Transverse colon (tissue), 4 donors: ENCODE results near the gene ARIH2. TPM values are rescaled to one million over a fixed set of nuclear protein-coding genes. Genes with fewer than 3 reads are reported as not detected.

Experiments
- DNase-seq: peaks from one replicate; pipeline ENCODE4 v3.0.0-alpha.2; 2019
- H3K27ac ChIP-seq, 4 donors: fragments of 200-600 bp; sonication (generic); 2 replicates each; pipeline ENCODE4 v1.5.1; 2016 to 2018; ENCODE audit warnings: inconsistent platforms in 4 of 4
- H3K27me3 ChIP-seq: fragments of 200-600 bp; sonication (generic); 2 replicates; pipeline ENCODE4 v1.5.1; 2017; ENCODE audit warnings: inconsistent platforms
- H3K36me3 ChIP-seq, 4 donors: fragments of 200-600 bp; sonication (generic); 2 replicates each; pipeline ENCODE4 v1.5.1; 2017 to 2019; ENCODE audit warnings: inconsistent platforms in 4 of 4
- H3K4me1 ChIP-seq, 4 donors: fragments of 200-600 bp; sonication (generic); 2 replicates each; pipeline ENCODE4 v1.5.1; 2017 to 2020; ENCODE audit warnings: inconsistent platforms in 4 of 4
- H3K4me3 ChIP-seq, 4 donors: fragments of 200-600 bp; sonication (generic); 1 replicate in 1 of 4; 2 replicates in 3 of 4; pipeline versions ENCODE4 v1.5.1 to v1.6.1; 2017 to 2019; ENCODE audit warnings: inconsistent platforms in 4 of 4
- H3K9me3 ChIP-seq, 2 donors: fragments of 200-600 bp; sonication (generic); 2 replicates each; pipeline ENCODE4 v1.5.1; 2017 to 2019; ENCODE audit warnings: inconsistent platforms in 2 of 2
- EP300 ChIP-seq: sonication (generic); formaldehyde crosslinking; IDR thresholded peaks from one replicate; pipeline ENCODE4 v1.6.1; 2017; ENCODE audit warnings: antibody characterized with exemption, low read depth
- POLR2A ChIP-seq: fragments of 450-650 bp; IDR thresholded peaks from one replicate; pipeline ENCODE4 v1.6.1; 2016; ENCODE audit warnings: antibody characterized with exemption, mild to moderate bottlenecking, moderate library complexity
- POLR2AphosphoS5 ChIP-seq, 3 donors: sonication (generic); formaldehyde crosslinking; IDR thresholded peaks; one replicate each; pipeline ENCODE4 v1.6.1; 2016; ENCODE audit warnings: antibody characterized with exemption in 3 of 3
- WGBS, 2 donors: methylation state at CpG; one replicate each; pipeline ENCODE4 v1.1.5; 2018; ENCODE audit warnings: low coverage in 1 of 2; 5-methylcytosine and 5-hydroxymethylcytosine counted together
- in situ Hi-C, 4 donors: fragments of 200-750 bp; cut with MboI; loops; one replicate each; pipeline versions ENCODE4 v1.15.0 to v1.15.1; 2017; ENCODE audit warnings: low sequenced_read_pairs in 3 of 4, low pct_ligation_motif_present in 1 of 4, low pct_unique_long_range_greater_than_20kb in 1 of 4
- intact Hi-C: fragments of 100-400 bp; cut with DNase I; formaldehyde crosslinking; loops from one replicate; pipeline ENCODE4 v1.15.1; 2023; ENCODE audit warnings: low total_unique reads
- total RNA-seq, 4 donors: library from RNA; depleted of rRNA; stranded (reverse); fragments of >200 nt; gene quantifications; one replicate each; pipeline ENCODE4 v1.1.0, GENCODE V29; 2016
- TF ChIP-seq, protein P1 (sequence below), 5 experiments: fragments of 200-600 bp in 3 of 5; fragments of 450-650 bp in 2 of 5; sonication (generic) in 3 of 5; IDR thresholded peaks; 1 replicate in 2 of 5; 2 replicates in 3 of 5; pipeline ENCODE4 v1.5.1; 2016 to 2017; ENCODE audit warnings: antibody characterized with exemption in 5 of 5, inconsistent platforms in 3 of 5, mild to moderate bottlenecking in 2 of 5, moderate library complexity in 1 of 5

Gene ARIH2
- total RNA-seq, 4 donors from 2014 or later, result 82.6 to 269 (median 115) TPM

DNA sequence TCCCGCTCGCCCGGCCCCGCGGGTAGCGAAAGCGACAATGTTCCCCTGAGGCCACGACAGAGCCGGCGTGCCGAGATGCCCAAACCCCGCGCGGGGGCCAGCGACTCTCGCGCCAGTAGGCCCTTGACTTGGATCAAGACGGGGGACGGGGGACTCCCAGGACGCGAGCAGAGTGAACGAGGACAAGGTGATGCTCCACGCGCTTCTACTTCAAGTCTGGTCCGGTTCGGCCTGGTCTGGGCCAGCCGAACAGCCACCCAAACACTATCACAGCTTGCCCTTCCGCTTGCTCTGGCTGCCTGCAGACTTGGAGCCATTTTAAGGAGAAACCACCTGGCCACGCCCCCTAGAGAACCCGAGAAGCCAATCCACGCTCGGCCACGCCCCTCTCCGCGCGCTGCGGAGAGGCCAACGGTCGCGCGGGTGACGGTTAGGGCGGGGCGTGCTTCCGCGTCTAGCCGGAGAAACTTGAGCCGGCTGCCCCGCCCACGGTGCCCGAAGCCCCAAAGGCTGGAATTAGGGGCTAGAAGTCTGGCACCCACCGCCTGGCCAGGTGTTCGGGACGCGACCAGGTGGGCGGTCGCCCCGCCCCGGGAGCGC, 102.7 kb downstream of the ARIH2 start:
- peak overlapping the region; percentile 99 to 100 (median 100) for H3K27ac ChIP-seq
- TF ChIP-seq POLR2AphosphoS5 (IDR thresholded peaks at IDR 0.05) (peak; percentile 99 to 100 (median 99)), POLR2A (peak; percentile 100), EP300 (peak; percentile 92)
- TF ChIP-seq, protein P1, sequence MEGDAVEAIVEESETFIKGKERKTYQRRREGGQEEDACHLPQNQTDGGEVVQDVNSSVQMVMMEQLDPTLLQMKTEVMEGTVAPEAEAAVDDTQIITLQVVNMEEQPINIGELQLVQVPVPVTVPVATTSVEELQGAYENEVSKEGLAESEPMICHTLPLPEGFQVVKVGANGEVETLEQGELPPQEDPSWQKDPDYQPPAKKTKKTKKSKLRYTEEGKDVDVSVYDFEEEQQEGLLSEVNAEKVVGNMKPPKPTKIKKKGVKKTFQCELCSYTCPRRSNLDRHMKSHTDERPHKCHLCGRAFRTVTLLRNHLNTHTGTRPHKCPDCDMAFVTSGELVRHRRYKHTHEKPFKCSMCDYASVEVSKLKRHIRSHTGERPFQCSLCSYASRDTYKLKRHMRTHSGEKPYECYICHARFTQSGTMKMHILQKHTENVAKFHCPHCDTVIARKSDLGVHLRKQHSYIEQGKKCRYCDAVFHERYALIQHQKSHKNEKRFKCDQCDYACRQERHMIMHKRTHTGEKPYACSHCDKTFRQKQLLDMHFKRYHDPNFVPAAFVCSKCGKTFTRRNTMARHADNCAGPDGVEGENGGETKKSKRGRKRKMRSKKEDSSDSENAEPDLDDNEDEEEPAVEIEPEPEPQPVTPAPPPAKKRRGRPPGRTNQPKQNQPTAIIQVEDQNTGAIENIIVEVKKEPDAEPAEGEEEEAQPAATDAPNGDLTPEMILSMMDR (IDR thresholded peaks at IDR 0.05), result no peak
- in situ Hi-C loops (no loop called here), intact Hi-C loops (no loop called here)
- WGBS, 2 donors, result 1% methylated on average over 47 of the region's 60 CpGs; no CpG with 5 or more reads in 1 of the 2 donors
- H3K27me3 ChIP-seq, result no peaks in the 10 kb centered on the region
- H3K9me3 ChIP-seq, result no peaks in the 10 kb centered on the region
- peak; percentile 100 for DNase-seq
- peaks cover 19 to 52% (median 37%) of the 10 kb centered on the region in 4 donors for H3K4me1 ChIP-seq
- H3K4me3 ChIP-seq, result peak overlapping the region; percentile 70 to 93 (median 82)
- peaks cover 0 to 23% (median 0%) of the 10 kb centered on the region in 4 donors for H3K36me3 ChIP-seq

DNA sequence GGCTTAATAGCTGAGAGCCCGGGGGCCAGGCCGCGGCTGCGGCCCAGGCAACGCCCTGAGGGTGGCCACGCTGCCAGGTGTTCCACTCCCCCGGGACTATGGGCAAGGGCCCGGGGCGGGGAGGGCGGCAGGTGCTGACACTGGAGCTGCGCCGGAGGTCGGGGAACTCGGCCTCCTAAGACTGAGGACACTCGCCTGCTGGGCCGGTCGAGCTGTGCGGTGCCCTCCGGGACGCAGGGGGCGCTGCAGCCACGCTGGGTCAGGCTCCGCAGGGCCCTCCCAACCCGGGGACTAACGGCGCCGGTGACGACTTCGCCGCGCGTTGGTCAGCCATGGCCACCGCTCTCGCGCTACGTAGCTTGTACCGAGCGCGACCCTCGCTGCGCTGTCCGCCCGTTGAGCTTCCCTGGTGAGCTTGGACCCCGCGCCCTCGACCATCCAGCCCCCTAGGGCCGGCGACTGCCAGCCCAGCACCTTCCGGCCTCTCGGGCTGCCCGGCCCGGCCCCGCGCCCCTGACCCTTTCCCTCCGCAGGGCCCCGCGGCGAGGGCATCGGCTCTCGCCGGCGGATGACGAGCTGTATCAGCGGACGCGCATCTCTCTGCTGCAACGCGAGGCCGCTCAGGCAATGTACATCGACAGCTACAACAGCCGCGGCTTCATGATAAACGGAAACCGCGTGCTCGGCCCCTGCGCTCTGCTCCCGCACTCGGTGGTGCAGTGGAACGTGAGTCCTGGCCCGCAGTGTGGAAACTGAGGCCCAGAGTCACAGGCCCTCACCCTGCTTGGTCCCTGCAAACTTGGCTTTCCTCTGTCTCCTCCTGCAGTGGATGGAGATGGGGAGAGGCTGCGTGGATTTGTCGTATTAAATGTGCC, 103.4 kb downstream of the ARIH2 start, which contains the start of gene NDUFAF3:
TSS of gene NDUFAF3 (plus strand) at position 309 of the 875 bp plus-strand sequence. CDS start at position 333, 24 bp downstream.
- in situ Hi-C loops (no loop called here), intact Hi-C loops (no loop called here)
- peak within 1 kb of the TSS; percentile 99 to 100 (median 100) for H3K27ac ChIP-seq
- H3K27me3 ChIP-seq, result no peaks in the 10 kb centered on the region
- H3K4me1 ChIP-seq, result peaks cover 19 to 49% (median 36%) of the 10 kb centered on the region in 4 donors
- TF ChIP-seq POLR2AphosphoS5 (IDR thresholded peaks at IDR 0.05), result peak; percentile 90 to 98 (median 93)
- peak; percentile 79 for TF ChIP-seq POLR2A
- TF ChIP-seq, protein P1 (IDR thresholded peaks at IDR 0.05), result peak; percentile 95 to 100 (median 97)
- no peak for TF ChIP-seq EP300
- WGBS, 2 donors, result 0 to 1% methylated on average over 1 to 65 of the region's 83 CpGs
- DNase-seq, result peak; percentile 95
- peak within 1 kb of the TSS; percentile 70 to 93 (median 82) for H3K4me3 ChIP-seq
- H3K36me3 ChIP-seq, result peaks cover 0 to 23% (median 0%) of the 10 kb centered on the region in 4 donors
- H3K9me3 ChIP-seq, result no peaks in the 10 kb centered on the region

DNA sequence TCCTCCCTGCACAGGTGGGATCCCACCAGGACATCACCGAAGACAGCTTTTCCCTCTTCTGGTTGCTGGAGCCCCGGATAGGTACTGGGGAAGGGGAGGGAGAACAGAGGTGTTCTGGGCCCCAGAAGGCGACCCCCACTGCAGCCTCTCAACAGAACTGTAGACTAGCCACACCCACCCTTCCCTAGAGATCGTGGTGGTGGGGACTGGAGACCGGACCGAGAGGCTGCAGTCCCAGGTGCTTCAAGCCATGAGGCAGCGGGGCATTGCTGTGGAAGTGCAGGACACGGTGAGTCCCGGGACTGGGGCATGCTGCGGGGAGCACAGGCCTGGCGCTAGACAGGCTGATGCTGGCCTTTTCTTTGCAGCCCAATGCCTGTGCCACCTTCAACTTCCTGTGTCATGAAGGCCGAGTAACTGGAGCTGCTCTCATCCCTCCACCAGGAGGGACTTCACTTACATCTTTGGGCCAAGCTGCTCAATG, 104.1 kb downstream of the ARIH2 start:
- peaks cover 0 to 23% (median 0%) of the 10 kb centered on the region in 4 donors for H3K36me3 ChIP-seq
- intact Hi-C loops, result no loop called here
- peaks cover 13 to 43% (median 30%) of the 10 kb centered on the region in 4 donors for H3K4me1 ChIP-seq
- H3K27me3 ChIP-seq, result no peaks in the 10 kb centered on the region
- DNase-seq, result no peak
- peak overlapping the region; percentile 99 to 100 (median 100) for H3K27ac ChIP-seq
- WGBS, 2 donors, result 0 to 16% methylated on average over 1 to 12 of the region's 12 CpGs
- peak overlapping the region; percentile 70 to 93 (median 82) for H3K4me3 ChIP-seq
- H3K9me3 ChIP-seq, result no peaks in the 10 kb centered on the region
- TF ChIP-seq POLR2A (no peak), EP300 (no peak), POLR2AphosphoS5 (IDR thresholded peaks at IDR 0.05) (no peak)
- TF ChIP-seq, protein P1 (IDR thresholded peaks at IDR 0.05), result no peak
- in situ Hi-C loops, result no loop called here

DNA sequence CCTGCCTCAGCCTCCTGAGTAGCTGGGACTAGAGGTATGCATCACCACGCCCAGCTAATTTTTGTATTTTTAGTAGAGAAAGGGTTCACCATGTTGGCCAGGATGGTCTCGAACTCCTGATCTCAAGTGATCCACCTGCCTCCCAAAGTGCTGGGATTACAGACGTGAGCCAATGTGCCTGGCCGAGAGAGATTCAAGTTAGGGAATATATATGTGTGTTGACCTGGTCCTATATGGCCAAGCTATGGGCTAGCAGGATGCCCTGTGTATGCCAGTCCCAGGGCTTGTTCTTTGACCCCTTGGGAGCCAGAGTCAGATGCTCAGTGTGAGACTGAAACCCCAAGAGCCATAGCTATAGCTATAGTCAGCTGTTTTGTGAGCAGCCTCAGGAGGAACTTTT, 105.1 kb downstream of the ARIH2 start:
- no peaks in the 10 kb centered on the region for H3K9me3 ChIP-seq
- intact Hi-C loops, result no loop called here
- DNase-seq, result no peak
- H3K27me3 ChIP-seq, result no peaks in the 10 kb centered on the region
- peaks cover 19 to 45% (median 37%) of the 10 kb centered on the region in 4 donors for H3K4me1 ChIP-seq
- 81% methylated on average over 4 of the region's 4 CpGs; no CpG with 5 or more reads in 1 of the 2 donors for WGBS, 2 donors
- no peak overlapping the region for H3K4me3 ChIP-seq
- in situ Hi-C loops, result no loop called here
- peaks cover 0 to 23% (median 0%) of the 10 kb centered on the region in 4 donors for H3K36me3 ChIP-seq
- TF ChIP-seq POLR2A (no peak), EP300 (no peak), POLR2AphosphoS5 (IDR thresholded peaks at IDR 0.05) (no peak)
- TF ChIP-seq, protein P1 (IDR thresholded peaks at IDR 0.05), result no peak
- H3K27ac ChIP-seq, result no peak overlapping the region
